ENCODE results near the gene DEFB124.

GRCh38 chr20:31446084-31446819, 28.7 kb downstream of the DEFB124 start:
- TF ChIP-seq CTCF (IDR thresholded peaks at IDR 0.05; ENCODE audit: insufficient read depth, low read depth, low read length), result no peak
- no peak for TF ChIP-seq EZH2 (IDR thresholded peaks at IDR 0.05; ENCODE audit: insufficient read depth, low read length)
